Muscle layer of colon (tissue), 2 donors: ENCODE data around the gene PDGFB.

Experiments used
- H3K27ac ChIP-seq: one replicate; pipeline ENCODE4 v1.7.0; 2013; ENCODE audit warnings: low read depth, mild to moderate bottlenecking, low read length, moderate library complexity
- H3K27me3 ChIP-seq, 2 donors: one replicate each; pipeline ENCODE4 v1.7.0; 2013; ENCODE audit warnings: low read length in 2 of 2, mild to moderate bottlenecking in 2 of 2; ENCODE audit not compliant: insufficient read depth in 2 of 2, control insufficient read depth in 1 of 2
- H3K36me3 ChIP-seq: one replicate; pipeline ENCODE4 v1.7.0; 2013; ENCODE audit warnings: mild to moderate bottlenecking, low read length; ENCODE audit not compliant: insufficient read depth
- H3K4me1 ChIP-seq: one replicate; pipeline ENCODE4 v1.7.0; 2013; ENCODE audit warnings: mild to moderate bottlenecking, low read length; ENCODE audit not compliant: insufficient read depth
- H3K4me3 ChIP-seq, 2 donors: one replicate each; pipeline ENCODE4 v1.7.0; 2013; ENCODE audit warnings: low read length in 2 of 2, low read depth in 1 of 2, mild to moderate bottlenecking in 1 of 2, moderate library complexity in 1 of 2
- H3K9ac ChIP-seq: one replicate; pipeline ENCODE4 v1.7.0; 2013; ENCODE audit warnings: low read length
- H3K9me3 ChIP-seq: one replicate; pipeline ENCODE4 v1.7.0; 2013; ENCODE audit warnings: mild to moderate bottlenecking, low read length
- donor health status: abdominal sarcoma.
- donor health status: Adenocarcinoma of cecum.

The PDGFB gene

GRCh38 chr22:39205344-39206021 is 39.3 kb downstream of the PDGFB start:
- no peaks in the 10 kb centered on the region for H3K9me3 ChIP-seq
- no peak overlapping the region for H3K27ac ChIP-seq

DNA sequence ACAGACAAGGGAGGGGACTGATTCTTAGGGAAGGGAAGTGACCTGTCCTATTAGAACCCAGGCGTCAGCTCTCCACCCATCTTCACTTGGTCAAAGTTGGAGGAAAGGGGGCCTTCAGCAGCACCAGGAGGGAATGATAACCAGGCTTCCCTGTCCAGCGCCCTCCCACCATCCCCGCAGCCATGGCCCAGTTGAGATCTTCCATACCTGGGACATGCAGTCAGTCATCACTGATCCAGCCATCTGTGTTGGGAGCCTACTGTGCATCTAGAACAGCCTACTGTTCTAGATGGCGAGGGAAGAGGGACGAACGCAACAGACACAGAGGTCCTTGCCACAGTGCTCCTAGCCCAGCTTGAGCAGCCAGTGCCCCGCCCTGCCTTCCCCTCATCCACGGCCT is 40.6 kb downstream of the PDGFB start:
- Histone ChIP-seq H3K27me3 (no peaks in the 10 kb centered on the region), H3K4me3 (no peak overlapping the region), H3K36me3 (no peaks in the 10 kb centered on the region)

More at GRCh38 chr22:39205344-39206021, 39.3 kb downstream of the PDGFB start:
- Histone ChIP-seq H3K36me3 (no peaks in the 10 kb centered on the region), H3K9ac (no peak overlapping the region), H3K27me3 (no peaks in the 10 kb centered on the region), H3K4me3 (no peak overlapping the region), H3K4me1 (no peaks in the 10 kb centered on the region)

GRCh38 chr22:39197578-39197977 is 47.2 kb downstream of the PDGFB start:
- no peaks in the 10 kb centered on the region for H3K36me3 ChIP-seq
- no peaks in the 10 kb centered on the region for H3K9me3 ChIP-seq
- no peaks in the 10 kb centered on the region for H3K27me3 ChIP-seq
- H3K4me1 ChIP-seq: no peaks in the 10 kb centered on the region
- no peak overlapping the region for H3K4me3 ChIP-seq
- H3K9ac ChIP-seq: no peak overlapping the region
- H3K27ac ChIP-seq: no peak overlapping the region

More for the DNA sequence above, 40.6 kb downstream of the PDGFB start:
- Histone ChIP-seq H3K9me3 (no peaks in the 10 kb centered on the region), H3K4me1 (no peaks in the 10 kb centered on the region), H3K9ac (no peak overlapping the region), H3K27ac (no peak overlapping the region)

DNA sequence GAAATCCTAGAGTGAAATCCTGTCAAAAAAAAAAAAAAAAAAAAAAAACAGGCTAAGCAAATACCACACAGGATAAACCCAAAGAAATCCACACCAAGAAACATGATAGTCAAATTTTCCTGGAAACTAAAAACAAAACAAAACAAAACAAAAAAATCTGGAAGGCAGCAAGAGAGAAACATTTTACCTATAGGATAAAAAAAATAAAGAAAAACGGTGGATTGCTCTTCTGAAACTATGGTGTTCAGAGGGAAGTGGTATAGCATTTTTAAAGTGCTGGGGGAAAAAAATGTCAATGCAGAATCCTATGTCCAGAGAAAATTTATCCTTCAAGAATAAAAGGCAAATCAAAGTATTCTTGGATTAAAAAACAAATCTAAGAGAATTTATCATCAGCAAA is 50.7 kb downstream of the PDGFB start:
- Histone ChIP-seq H3K9ac (no peak overlapping the region), H3K36me3 (no peaks in the 10 kb centered on the region), H3K27me3 (no peaks in the 10 kb centered on the region), H3K4me1 (no peaks in the 10 kb centered on the region), H3K27ac (no peak overlapping the region), H3K4me3 (no peak overlapping the region), H3K9me3 (no peaks in the 10 kb centered on the region)

DNA sequence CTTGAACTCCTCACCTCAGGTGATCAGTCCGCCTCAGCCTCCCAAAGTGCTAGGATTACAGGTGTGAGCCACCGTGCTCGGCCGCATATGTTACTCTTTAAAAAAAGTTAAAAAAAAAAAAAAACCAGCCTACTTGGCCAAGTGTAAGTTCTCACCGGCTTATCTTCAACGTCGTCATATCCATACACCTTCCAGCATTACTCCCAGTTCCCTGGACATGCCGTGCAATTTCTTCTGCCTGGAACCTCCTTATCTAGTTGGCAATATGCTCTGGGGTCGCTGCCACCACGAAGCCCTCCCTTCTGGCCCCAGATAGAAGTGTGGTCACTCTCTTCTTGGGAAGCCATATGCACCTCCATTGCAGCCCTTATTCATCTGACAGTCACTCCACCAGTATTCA is 56.0 kb downstream of the PDGFB start:
- Histone ChIP-seq H3K9me3 (no peaks in the 10 kb centered on the region), H3K4me3 (no peak overlapping the region), H3K27me3 (no peaks in the 10 kb centered on the region), H3K27ac (no peak overlapping the region), H3K4me1 (no peaks in the 10 kb centered on the region), H3K36me3 (no peaks in the 10 kb centered on the region), H3K9ac (no peak overlapping the region)

- H3K9me3 ChIP-seq: no peaks in the 10 kb centered on the region
- H3K36me3 ChIP-seq: no peaks in the 10 kb centered on the region
- no peak overlapping the region for H3K27ac ChIP-seq
- H3K27me3 ChIP-seq: no peaks in the 10 kb centered on the region
- H3K9ac ChIP-seq: no peak overlapping the region
- no peaks in the 10 kb centered on the region for H3K4me1 ChIP-seq
- no peak overlapping the region for H3K4me3 ChIP-seq
These were observed 59.2 kb downstream of the PDGFB start for GRCh38 chr22:39185601-39186012.

DNA sequence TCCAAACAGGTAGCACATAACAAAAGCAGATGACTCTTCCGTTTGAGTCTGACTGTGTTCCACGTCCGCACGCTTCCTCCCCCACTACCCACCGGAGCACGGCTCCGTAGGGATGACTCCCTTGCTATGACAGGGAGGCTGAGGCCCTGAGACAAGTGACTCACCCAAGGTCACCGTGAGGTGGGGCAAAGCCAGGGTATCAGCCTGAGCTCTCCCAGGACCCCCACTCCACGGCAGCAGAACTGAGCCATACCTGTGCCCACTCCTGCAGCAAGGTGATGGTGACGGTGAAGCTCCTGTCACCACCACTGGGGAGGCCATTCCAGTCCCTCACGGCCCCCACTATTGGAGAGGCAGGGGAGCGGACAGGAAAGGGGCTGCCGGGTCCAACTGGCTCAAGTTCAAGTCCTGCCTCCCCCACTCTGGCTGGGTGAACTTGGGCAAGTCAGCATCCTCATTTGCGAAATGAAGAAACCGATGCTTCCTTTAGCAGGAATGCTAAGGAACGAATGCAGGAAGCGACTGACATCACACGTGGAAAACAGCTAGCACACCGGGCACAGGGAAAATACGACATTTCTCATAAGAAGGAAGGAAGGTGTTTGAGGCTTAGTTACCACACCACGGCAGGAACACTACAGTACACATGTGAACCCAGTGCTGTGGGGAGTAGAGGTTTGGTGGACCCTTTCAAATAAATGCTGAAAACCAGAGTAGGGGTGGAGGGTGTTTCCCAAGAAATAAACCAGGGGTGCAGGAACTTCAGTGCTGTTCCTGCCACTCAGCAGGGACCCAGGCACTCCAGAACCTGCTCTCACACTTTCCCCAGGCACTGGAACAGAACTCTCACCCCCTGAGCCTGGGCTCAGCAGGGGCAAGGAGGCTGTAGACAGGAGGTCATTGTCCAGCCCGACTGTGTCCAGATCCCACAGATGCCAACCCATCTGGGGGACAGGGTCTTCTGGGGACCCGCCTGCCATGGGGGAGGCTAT is 59.9 kb downstream of the PDGFB start:
- Histone ChIP-seq H3K9ac (no peak overlapping the region), H3K27ac (no peak overlapping the region), H3K4me1 (no peaks in the 10 kb centered on the region), H3K4me3 (no peak overlapping the region), H3K9me3 (no peaks in the 10 kb centered on the region), H3K27me3 (no peaks in the 10 kb centered on the region), H3K36me3 (no peaks in the 10 kb centered on the region)

DNA sequence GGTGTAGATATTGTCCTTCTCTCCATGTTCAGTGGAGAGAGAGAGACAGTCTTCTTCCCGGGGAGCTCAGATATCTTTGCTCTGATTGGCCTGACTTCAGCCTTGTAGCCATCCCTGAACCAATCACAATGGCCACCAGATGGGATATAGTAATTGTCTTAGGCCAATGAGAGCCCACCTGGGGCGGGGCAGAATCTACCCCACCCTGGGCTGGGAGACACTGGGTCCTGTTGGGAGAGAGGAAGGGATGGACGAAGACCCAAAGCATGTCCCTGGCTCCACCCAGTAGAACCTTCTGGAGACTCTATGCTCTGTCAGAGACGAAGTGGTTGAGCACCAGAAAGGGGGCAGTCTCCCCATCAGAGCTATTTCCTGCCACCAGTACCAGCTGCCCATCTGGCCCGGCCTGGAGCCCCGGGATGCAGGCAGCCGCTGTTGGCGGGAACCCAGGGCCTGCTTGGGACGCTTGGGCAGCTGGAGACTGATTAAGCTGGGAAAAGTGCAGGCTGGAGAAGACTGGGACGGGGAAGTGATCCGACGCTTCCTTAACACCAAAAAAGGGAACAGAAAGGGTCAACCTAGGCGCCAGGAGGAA is 60.7 kb downstream of the PDGFB start:
- H3K4me3 ChIP-seq: no peak overlapping the region
- no peak overlapping the region for H3K27ac ChIP-seq
- no peaks in the 10 kb centered on the region for H3K4me1 ChIP-seq
- no peak overlapping the region for H3K9ac ChIP-seq
- H3K27me3 ChIP-seq: no peaks in the 10 kb centered on the region
- H3K9me3 ChIP-seq: no peaks in the 10 kb centered on the region
- H3K36me3 ChIP-seq: no peaks in the 10 kb centered on the region

GRCh38 chr22:39182478-39183030 is 62.2 kb downstream of the PDGFB start:
- Histone ChIP-seq H3K4me3 (no peak overlapping the region), H3K27ac (no peak overlapping the region), H3K36me3 (no peaks in the 10 kb centered on the region), H3K4me1 (no peaks in the 10 kb centered on the region), H3K27me3 (no peaks in the 10 kb centered on the region), H3K9ac (no peak overlapping the region), H3K9me3 (no peaks in the 10 kb centered on the region)

- no peak overlapping the region for H3K9ac ChIP-seq
- H3K36me3 ChIP-seq: no peaks in the 10 kb centered on the region
- no peaks in the 10 kb centered on the region for H3K4me1 ChIP-seq
- no peaks in the 10 kb centered on the region for H3K27me3 ChIP-seq
- no peaks in the 10 kb centered on the region for H3K9me3 ChIP-seq
- no peak overlapping the region for H3K27ac ChIP-seq
- no peak overlapping the region for H3K4me3 ChIP-seq
These were observed 63.0 kb downstream of the PDGFB start for GRCh38 chr22:39181778-39182177.

- Histone ChIP-seq H3K4me3 (no peak overlapping the region), H3K27me3 (no peaks in the 10 kb centered on the region), H3K9ac (no peak overlapping the region), H3K27ac (no peak overlapping the region), H3K9me3 (no peaks in the 10 kb centered on the region), H3K4me1 (peaks cover 4% of the 10 kb centered on the region), H3K36me3 (no peaks in the 10 kb centered on the region)
These were observed 63.4 kb downstream of the PDGFB start for GRCh38 chr22:39181356-39181755.
